GM19240 (cell line): ENCODE data around the gene DAPK1.
"Not testable (repeated sequence)": the region's sequence is repeated elsewhere in the genome, so short reads cannot be mapped to it uniquely, and the experiment has no call there.

Source experiments
- DNase-seq: peaks from one replicate; pipeline ENCODE4 v3.0.0; 2011; ENCODE audit warnings: low spot score; ENCODE audit not compliant: insufficient read length

Gene DAPK1

GRCh38 chr9:87733273-87734052, 235.8 kb downstream of the DAPK1 start:
- DNase-seq: no peak

GRCh38 chr9:87734106-87734505, 236.4 kb downstream of the DAPK1 start:
- DNase-seq: no peak

- DNase-seq: no peak
These were observed 241.9 kb downstream of the DAPK1 start for GRCh38 chr9:87739546-87739945.

- no peak for DNase-seq
These were observed 242.5 kb downstream of the DAPK1 start for GRCh38 chr9:87740209-87740608.

- DNase-seq: no peak
These were observed 243.7 kb downstream of the DAPK1 start for GRCh38 chr9:87741326-87741725.

- DNase-seq: no peak
These were observed 244.2 kb downstream of the DAPK1 start for GRCh38 chr9:87741891-87742290.

- no peak for DNase-seq
These were observed 245.3 kb downstream of the DAPK1 start for GRCh38 chr9:87742813-87743428.

GRCh38 chr9:87744247-87744646, 246.6 kb downstream of the DAPK1 start:
- not testable (repeated sequence) for DNase-seq

GRCh38 chr9:87746186-87746585, 248.5 kb downstream of the DAPK1 start:
- DNase-seq: no peak

- no peak for DNase-seq
These were observed 251.2 kb downstream of the DAPK1 start for GRCh38 chr9:87748881-87749280.

GRCh38 chr9:87749335-87750035, 251.8 kb downstream of the DAPK1 start:
- DNase-seq: no peak

- no peak for DNase-seq
These were observed 253.1 kb downstream of the DAPK1 start for GRCh38 chr9:87750726-87751125.

- DNase-seq: no peak
These were observed 253.8 kb downstream of the DAPK1 start for GRCh38 chr9:87751423-87751822.

- DNase-seq: no peak
These were observed 254.2 kb downstream of the DAPK1 start for GRCh38 chr9:87751868-87752267.

- no peak for DNase-seq
These were observed 255.6 kb downstream of the DAPK1 start for GRCh38 chr9:87753313-87753712.
